Measurements from ENCODE around the gene CLIC4.
"Not testable (repeated sequence)": the region's sequence is repeated elsewhere in the genome, so short reads cannot be mapped to it uniquely, and the experiment has no call there.

CLIC4 gene

DNA sequence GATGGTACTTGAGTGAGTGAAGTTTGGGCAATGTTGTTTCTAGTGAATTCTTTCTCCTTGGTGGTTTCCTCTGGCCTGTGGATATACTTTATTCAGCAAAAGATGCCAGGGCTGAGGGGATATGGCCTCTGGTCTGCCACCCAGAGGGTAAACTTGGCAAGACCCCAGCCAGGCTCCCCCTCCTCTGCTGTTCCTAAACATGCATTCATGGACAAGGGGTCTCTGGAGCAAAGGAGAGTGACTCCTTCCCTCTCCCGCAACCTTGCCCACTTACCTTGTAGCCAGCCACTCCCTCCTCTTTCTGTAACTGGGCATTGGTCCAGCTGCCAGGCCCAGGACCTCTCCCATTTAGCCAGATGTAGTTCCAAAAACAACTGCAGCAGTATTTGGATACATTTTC, 141.0 kb downstream of the CLIC4 start:
- no peak for DNase-seq (ENCODE audit: extremely low read depth, low read depth)
- TF ChIP-seq, protein P1, sequence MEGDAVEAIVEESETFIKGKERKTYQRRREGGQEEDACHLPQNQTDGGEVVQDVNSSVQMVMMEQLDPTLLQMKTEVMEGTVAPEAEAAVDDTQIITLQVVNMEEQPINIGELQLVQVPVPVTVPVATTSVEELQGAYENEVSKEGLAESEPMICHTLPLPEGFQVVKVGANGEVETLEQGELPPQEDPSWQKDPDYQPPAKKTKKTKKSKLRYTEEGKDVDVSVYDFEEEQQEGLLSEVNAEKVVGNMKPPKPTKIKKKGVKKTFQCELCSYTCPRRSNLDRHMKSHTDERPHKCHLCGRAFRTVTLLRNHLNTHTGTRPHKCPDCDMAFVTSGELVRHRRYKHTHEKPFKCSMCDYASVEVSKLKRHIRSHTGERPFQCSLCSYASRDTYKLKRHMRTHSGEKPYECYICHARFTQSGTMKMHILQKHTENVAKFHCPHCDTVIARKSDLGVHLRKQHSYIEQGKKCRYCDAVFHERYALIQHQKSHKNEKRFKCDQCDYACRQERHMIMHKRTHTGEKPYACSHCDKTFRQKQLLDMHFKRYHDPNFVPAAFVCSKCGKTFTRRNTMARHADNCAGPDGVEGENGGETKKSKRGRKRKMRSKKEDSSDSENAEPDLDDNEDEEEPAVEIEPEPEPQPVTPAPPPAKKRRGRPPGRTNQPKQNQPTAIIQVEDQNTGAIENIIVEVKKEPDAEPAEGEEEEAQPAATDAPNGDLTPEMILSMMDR (IDR thresholded peaks at IDR 0.05; ENCODE audit: low read depth, low read length), result no peak

DNA sequence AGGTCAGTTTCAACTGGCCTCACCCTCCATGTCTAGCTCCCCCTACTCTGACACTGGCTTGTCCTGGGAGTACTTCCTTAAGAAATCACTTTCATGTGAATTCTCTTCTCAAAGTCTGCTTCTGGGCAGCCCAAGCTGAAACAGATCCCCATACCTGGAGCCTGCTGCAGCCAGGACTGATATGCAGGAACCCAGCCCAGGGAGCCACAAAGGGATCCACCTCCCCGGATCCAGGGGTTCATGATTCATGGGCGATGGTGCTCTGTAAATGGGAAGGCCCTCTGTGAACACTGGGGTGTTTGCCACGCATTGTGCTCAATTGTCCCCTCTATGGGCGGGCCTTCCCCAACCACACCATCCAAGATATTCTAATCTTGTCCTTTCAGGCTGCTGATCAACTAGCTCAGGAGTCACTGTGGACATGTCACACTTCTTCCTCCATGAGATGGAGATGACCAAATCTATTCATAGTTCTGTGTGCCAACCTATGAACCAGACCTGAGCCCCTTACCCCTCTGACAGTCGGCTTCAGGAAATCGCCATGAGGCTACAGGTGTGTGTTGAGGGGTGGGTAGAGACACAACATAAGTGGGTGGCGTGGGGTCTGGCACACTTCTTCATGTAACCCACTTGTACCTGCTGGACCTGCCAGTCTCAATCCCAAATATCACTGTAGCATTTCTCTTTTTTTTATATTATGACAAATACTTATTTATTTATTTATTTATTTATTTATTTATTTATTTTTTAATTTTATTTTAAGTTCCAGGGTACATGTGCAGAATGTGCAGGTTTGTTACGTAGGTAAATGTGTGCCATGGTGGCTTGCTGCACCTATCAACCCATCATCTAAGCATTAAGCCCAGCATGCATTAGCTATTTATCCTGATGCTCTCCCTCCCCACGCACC, 143.1 kb downstream of the CLIC4 start:
- TF ChIP-seq, protein P1 (IDR thresholded peaks at IDR 0.05; ENCODE audit: low read depth, low read length), result no peak
- DNase-seq (ENCODE audit: extremely low read depth, low read depth), result no peak

GRCh38 chr1:24888971-24889676, 143.9 kb downstream of the CLIC4 start:
- no peak for DNase-seq (ENCODE audit: extremely low read depth, low read depth)
- TF ChIP-seq, protein P1 (IDR thresholded peaks at IDR 0.05; ENCODE audit: low read depth, low read length), result no peak

GRCh38 chr1:24890887-24891286, 145.6 kb downstream of the CLIC4 start:
- TF ChIP-seq, protein P1 (IDR thresholded peaks at IDR 0.05; ENCODE audit: low read depth, low read length), result no peak
- DNase-seq (ENCODE audit: extremely low read depth, low read depth), result no peak

- DNase-seq (ENCODE audit: extremely low read depth, low read depth), result not testable (repeated sequence)
These were observed 146.1 kb downstream of the CLIC4 start for GRCh38 chr1:24891367-24891766.

DNA sequence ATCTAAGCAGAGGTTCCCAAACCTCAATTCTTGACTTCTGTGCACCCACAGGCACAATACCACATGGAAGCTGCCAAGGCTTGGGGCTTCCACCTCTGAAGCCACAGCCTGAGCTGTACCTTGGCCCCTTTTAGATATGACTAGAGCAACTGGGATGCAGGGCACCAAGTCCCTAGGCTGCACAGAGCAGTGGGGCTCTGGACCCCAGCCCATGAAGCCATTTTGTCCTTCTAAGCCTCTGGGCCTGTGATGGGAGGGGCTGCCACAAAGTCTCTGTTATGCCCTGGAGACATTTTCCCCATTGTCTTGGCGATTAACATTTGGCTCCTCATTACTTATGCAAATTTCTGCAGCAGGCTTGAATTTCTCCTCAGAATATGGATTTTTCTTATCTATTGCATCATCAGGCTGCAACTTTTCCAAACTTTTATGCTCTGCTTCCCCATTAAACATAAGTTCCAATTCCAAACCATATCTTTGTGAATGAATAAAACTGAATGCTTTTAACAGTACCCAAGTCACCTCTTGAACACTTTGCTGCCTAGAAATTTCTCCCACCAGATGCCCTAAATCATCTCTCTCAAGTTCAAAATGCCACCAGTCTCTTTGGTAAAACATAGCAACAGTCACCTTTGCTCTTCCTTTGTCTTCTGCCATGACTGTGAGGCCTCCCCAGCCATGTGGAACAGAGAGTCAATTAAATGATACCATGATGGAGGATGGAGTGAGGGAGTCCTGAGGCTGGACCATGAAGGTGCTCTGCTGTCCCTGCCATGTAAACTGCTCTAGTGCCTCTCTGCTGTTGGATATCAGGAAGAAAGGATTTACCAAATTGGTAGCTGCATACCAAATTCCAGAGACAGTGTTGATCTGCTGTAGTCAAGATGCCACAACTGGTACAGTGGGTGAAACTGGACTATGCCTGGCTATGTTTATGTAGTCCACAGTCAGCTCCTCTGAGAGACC, 147.2 kb downstream of the CLIC4 start:
- TF ChIP-seq, protein P1 (IDR thresholded peaks at IDR 0.05; ENCODE audit: low read depth, low read length), result no peak
- no peak for DNase-seq (ENCODE audit: extremely low read depth, low read depth)

DNA sequence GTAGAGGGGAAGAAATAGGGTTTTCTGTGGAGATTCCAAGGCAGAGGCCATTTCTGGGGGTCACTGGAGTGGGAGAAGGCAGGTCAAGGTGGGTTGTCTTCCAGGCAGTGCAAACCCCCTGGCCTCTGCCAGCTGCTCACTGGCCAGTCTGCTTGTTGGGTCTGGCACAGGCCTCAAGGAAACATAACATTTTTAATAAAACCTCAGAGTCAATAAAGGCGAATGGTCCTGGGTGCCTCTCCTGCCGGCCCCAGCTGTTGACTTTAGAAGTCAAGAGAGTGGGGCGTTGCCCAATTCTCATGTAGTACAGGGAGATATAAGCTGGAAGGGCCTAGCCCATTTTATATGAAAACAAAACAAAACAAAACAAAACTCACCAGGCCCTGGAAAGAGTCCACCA, 148.2 kb downstream of the CLIC4 start:
- TF ChIP-seq, protein P1 (IDR thresholded peaks at IDR 0.05; ENCODE audit: low read depth, low read length), result no peak
- no peak for DNase-seq (ENCODE audit: extremely low read depth, low read depth)

All from AG09319 (cell line).